HepG2 (cell line): ENCODE results near the gene ZBTB25. TPM values are rescaled to one million over a fixed set of nuclear protein-coding genes. Genes with fewer than 3 reads are reported as not detected.

ENCODE experiments used
- CBX5 ChIP-seq: sonication (generic); formaldehyde crosslinking; IDR thresholded peaks from 2 replicates; pipeline ENCODE4 v1.4.0; 2020; ENCODE audit warnings: missing genetic modification reagents, borderline replicate concordance
- CHCHD3 ChIP-seq: sonication (generic); formaldehyde crosslinking; IDR thresholded peaks from 2 replicates; pipeline ENCODE4 v1.8.0; 2022; ENCODE audit warnings: mild to moderate bottlenecking, missing genetic modification reagents, moderate library complexity
- FLYWCH1 ChIP-seq: sonication (generic); formaldehyde crosslinking; IDR thresholded peaks from 2 replicates; pipeline ENCODE4 v1.8.1; 2023; ENCODE audit warnings: mild to moderate bottlenecking, missing genetic modification reagents
- GPN1 ChIP-seq: sonication (generic); formaldehyde crosslinking; IDR thresholded peaks from 2 replicates; pipeline ENCODE4 v1.5.1; 2020; ENCODE audit warnings: missing genetic modification reagents, borderline replicate concordance
- KDM1A ChIP-seq: IDR thresholded peaks from 2 replicates; pipeline ENCODE4 v1.6.1; 2016; ENCODE audit warnings: missing compliant biosample characterization
- LRRFIP1 ChIP-seq: sonication (generic); formaldehyde crosslinking; conservative IDR thresholded peaks from 2 replicates; pipeline ENCODE4 v1.4.0; 2020; ENCODE audit warnings: missing genetic modification reagents
- MZF1 ChIP-seq: sonication (generic); formaldehyde crosslinking; IDR thresholded peaks from 2 replicates; pipeline ENCODE4 v1.8.1; 2023; ENCODE audit warnings: mild to moderate bottlenecking, missing genetic modification reagents, borderline replicate concordance
- NFE2 ChIP-seq: sonication (generic); formaldehyde crosslinking; IDR thresholded peaks from 2 replicates; pipeline ENCODE4 v1.4.0; 2020; ENCODE audit warnings: missing genetic modification reagents
- NR3C1 ChIP-seq: sonication (generic); formaldehyde crosslinking; IDR thresholded peaks from 2 replicates; pipeline ENCODE4 v1.4.0; 2020; ENCODE audit warnings: missing genetic modification reagents
- RFXANK ChIP-seq: IDR thresholded peaks from 2 replicates; pipeline ENCODE4 v1.6.1; 2016
- SCMH1 ChIP-seq: sonication (generic); formaldehyde crosslinking; IDR thresholded peaks from 2 replicates; pipeline ENCODE4 v1.9.0; 2021; ENCODE audit warnings: missing genetic modification reagents, mild to moderate bottlenecking, borderline replicate concordance
- SIN3B ChIP-seq: fragments of 150-350 bp; IDR thresholded peaks from 2 replicates; pipeline ENCODE4 v1.6.1; 2014; ENCODE audit warnings: low read length
- TBX2 ChIP-seq: sonication (generic); formaldehyde crosslinking; IDR thresholded peaks from 2 replicates; pipeline ENCODE4 v1.5.0; 2020; ENCODE audit warnings: missing genetic modification reagents, mild to moderate bottlenecking, borderline replicate concordance
- TEF ChIP-seq: sonication (generic); formaldehyde crosslinking; IDR thresholded peaks from 2 replicates; pipeline ENCODE4 v1.5.0; 2020; ENCODE audit warnings: missing genetic modification reagents
- USF2 ChIP-seq, 2 experiments: sonication (generic) in 1 of 2; formaldehyde crosslinking in 1 of 2; IDR thresholded peaks; 2 replicates each; pipeline versions ENCODE4 v1.5.1 to v1.6.1; 2011 to 2020; ENCODE audit warnings: borderline replicate concordance in 1 of 2, low read depth in 1 of 2, low read length in 1 of 2, mild to moderate bottlenecking in 1 of 2, missing genetic modification reagents in 1 of 2, moderate library complexity in 1 of 2
- ZBTB33 ChIP-seq: sonication (generic); formaldehyde crosslinking; IDR thresholded peaks from 2 replicates; pipeline ENCODE4 v1.4.0; 2020; ENCODE audit warnings: missing genetic modification reagents
- ZNF124 ChIP-seq: sonication (generic); formaldehyde crosslinking; IDR thresholded peaks from 2 replicates; pipeline ENCODE4 v1.4.0; 2020; ENCODE audit warnings: missing genetic modification reagents
- ZNF180 ChIP-seq: sonication (generic); formaldehyde crosslinking; IDR thresholded peaks from 2 replicates; pipeline ENCODE4 v1.4.0; 2020; ENCODE audit warnings: low read depth, missing genetic modification reagents, borderline replicate concordance
- ZNF451 ChIP-seq: sonication (generic); formaldehyde crosslinking; IDR thresholded peaks from 2 replicates; pipeline ENCODE4 v1.5.0; 2020; ENCODE audit warnings: mild to moderate bottlenecking, missing genetic modification reagents
- ZNF484 ChIP-seq: sonication (generic); formaldehyde crosslinking; IDR thresholded peaks from 2 replicates; pipeline ENCODE4 v1.5.1; 2020; ENCODE audit warnings: mild to moderate bottlenecking, low read depth, missing genetic modification reagents, borderline replicate concordance
- ZNF558 ChIP-seq: sonication (generic); formaldehyde crosslinking; IDR thresholded peaks from 2 replicates; pipeline ENCODE4 v1.9.0; 2022; ENCODE audit warnings: mild to moderate bottlenecking, missing genetic modification reagents, borderline replicate concordance
- ZNF720 ChIP-seq: sonication (generic); formaldehyde crosslinking; IDR thresholded peaks from 2 replicates; pipeline ENCODE4 v1.4.0; 2020; ENCODE audit warnings: missing genetic modification reagents
- polyA plus RNA-seq, 8 experiments: library from polyadenylated mRNA; depleted of rRNA in 3 of 8; stranded (reverse) in 7 of 8; unstranded in 1 of 8; fragments of >200 nt; fragmentation: Illumina TruSeq in 4 of 8; extraction: Trizol in 4 of 8; gene quantifications; 2 replicates each; pipeline versions ENCODE4 v1.2.1 to v1.2.3, GENCODE V29; 2011 to 2016; ENCODE audit warnings: low read depth in 4 of 8, missing spikeins in 1 of 8, mixed read lengths in 1 of 8; ENCODE audit not compliant: insufficient read depth in 1 of 8
- total RNA-seq, 5 experiments: library from RNA; depleted of rRNA; stranded (reverse); fragments of >200 nt; fragmentation: Illumina TruSeq; extraction: Trizol; gene quantifications; 2 replicates each; pipeline ENCODE4 v1.2.3, GENCODE V29; 2016; ENCODE audit warnings: low read depth in 1 of 5

The ZBTB25 gene
- total and polyA plus RNA-seq, 2 of the 13 experiments (the other 11 are each of a cell fraction or from before 2014, with no cell fraction given), result 3.5 to 7.6 TPM

GRCh38 chr14:64503434-64504309 lies at the start of gene ZBTB25 (continued):
- no peak for TF ChIP-seq ZBTB33 (CRISPR knock-in tag)
- no peak for TF ChIP-seq NR3C1
- no peak for TF ChIP-seq ZNF484
- no peak for TF ChIP-seq KDM1A (CRISPR knock-in tag)
- TF ChIP-seq ZNF558 (CRISPR knock-in tag), result no peak; the same call in 1 of the 2 replicates
- peak; percentile 64; the same call in 1 of the 2 replicates for TF ChIP-seq TBX2
- no peak for TF ChIP-seq LRRFIP1
- TF ChIP-seq CHCHD3 (CRISPR knock-in tag), result no peak
- no peak for TF ChIP-seq GPN1 (CRISPR knock-in tag)
- peak; percentile 85 for TF ChIP-seq USF2 (IDR thresholded peaks at IDR 0.05; ENCODE audit: low read depth, low read length)
- peak; percentile 61; the same call in 1 of the 2 replicates for TF ChIP-seq USF2 (CRISPR knock-in tag; IDR thresholded peaks at IDR 0.05; ENCODE audit: borderline replicate concordance)
- TF ChIP-seq MZF1 (CRISPR knock-in tag), result no peak
- no peak for TF ChIP-seq SCMH1 (CRISPR knock-in tag)
- TF ChIP-seq ZNF124 (CRISPR knock-in tag), result no peak
- no peak; the same call in 1 of the 2 replicates for TF ChIP-seq ZNF180 (CRISPR knock-in tag)
- TF ChIP-seq SIN3B, result 0 out of 2 replicates have a peak, but pooled peaks have one; percentile 17
- no peak for TF ChIP-seq FLYWCH1 (CRISPR knock-in tag)
- no peak for TF ChIP-seq CBX5
- no peak for TF ChIP-seq TEF (CRISPR knock-in tag)
- no peak; the same call in 1 of the 2 replicates for TF ChIP-seq ZNF451 (CRISPR knock-in tag)
- TF ChIP-seq ZNF720, result no peak
- no peak for TF ChIP-seq RFXANK (CRISPR knock-in tag)
- no peak for TF ChIP-seq NFE2 (CRISPR knock-in tag)
